GM19351 (cell line): ENCODE measurements around the gene AHDC1.
"Not testable (repeated sequence)": the region's sequence is repeated elsewhere in the genome, so short reads cannot be mapped to it uniquely, and the experiment has no call there.

Experiments
- ATAC-seq: cut with Tn5 transposase; IDR thresholded peaks from one replicate; pipeline ENCODE4 v1.9.1; 2021; ENCODE audit warnings: mild to moderate bottlenecking, moderate library complexity; ENCODE audit not compliant: unreplicated experiment

The AHDC1 gene

GRCh38 chr1:27519331-27520258 is 84.3 kb downstream of the AHDC1 start:
- ATAC-seq, result no peak

GRCh38 chr1:27518808-27519207 is 85.1 kb downstream of the AHDC1 start:
- no peak for ATAC-seq

GRCh38 chr1:27517907-27518718 is 85.8 kb downstream of the AHDC1 start:
- ATAC-seq, result no peak

GRCh38 chr1:27517301-27517700 is 86.6 kb downstream of the AHDC1 start:
- no peak for ATAC-seq

- ATAC-seq, result no peak
Observed at GRCh38 chr1:27515626-27516025, 88.3 kb downstream of the AHDC1 start.

- no peak for ATAC-seq
Observed at GRCh38 chr1:27513958-27514357, 90.0 kb downstream of the AHDC1 start.

- ATAC-seq, result no peak
Observed at GRCh38 chr1:27513528-27513927, 90.4 kb downstream of the AHDC1 start.

GRCh38 chr1:27509127-27510080 is 94.5 kb downstream of the AHDC1 start:
- ATAC-seq, result no peak

GRCh38 chr1:27507960-27508665 is 95.8 kb downstream of the AHDC1 start:
- no peak for ATAC-seq

GRCh38 chr1:27506703-27507102 is 97.2 kb downstream of the AHDC1 start:
- no peak for ATAC-seq

- no peak for ATAC-seq
Observed at GRCh38 chr1:27505420-27505680, 98.6 kb downstream of the AHDC1 start.

GRCh38 chr1:27504588-27505419 is 99.1 kb downstream of the AHDC1 start:
- no peak for ATAC-seq

- no peak for ATAC-seq
Observed at GRCh38 chr1:27503844-27504587, 99.9 kb downstream of the AHDC1 start.

GRCh38 chr1:27503033-27503432 is 100.9 kb downstream of the AHDC1 start:
- no peak for ATAC-seq

- not testable (repeated sequence) for ATAC-seq
Observed at GRCh38 chr1:27501159-27501558, 102.8 kb downstream of the AHDC1 start.

- no peak for ATAC-seq
Observed at GRCh38 chr1:27499142-27499541, 104.8 kb downstream of the AHDC1 start.

GRCh38 chr1:27496604-27497155 is 107.3 kb downstream of the AHDC1 start:
- ATAC-seq, result no peak

- ATAC-seq, result no peak
Observed at GRCh38 chr1:27492796-27493195, 111.1 kb downstream of the AHDC1 start.
